Nephron progenitor cell (in vitro differentiated cells): Measurements from ENCODE around the gene AGAP1.
"Not testable (repeated sequence)": the region's sequence is repeated elsewhere in the genome, so short reads cannot be mapped to it uniquely, and the experiment has no call there.

Source experiments
- DNase-seq: peaks from one replicate; pipeline ENCODE4 v3.0.0; 2021
- H3K27ac Mint-ChIP-seq: 2 replicates; pipeline ENCODE4 v1.8.0; 2021; ENCODE audit warnings: mild to moderate bottlenecking, moderate library complexity, mixed read lengths
- H3K27me3 Mint-ChIP-seq: 2 replicates; pipeline ENCODE4 v1.8.0; 2021; ENCODE audit warnings: mild to moderate bottlenecking, low read depth, mixed read lengths; ENCODE audit not compliant: poor library complexity
- H3K36me3 Mint-ChIP-seq: 2 replicates; pipeline ENCODE4 v1.8.0; 2021; ENCODE audit warnings: low read depth, mixed read lengths
- H3K4me1 Mint-ChIP-seq: 2 replicates; pipeline ENCODE4 v1.8.0; 2021; ENCODE audit warnings: mixed read lengths
- H3K4me3 Mint-ChIP-seq: 2 replicates; pipeline ENCODE4 v1.8.0; 2021; ENCODE audit warnings: mild to moderate bottlenecking, moderate library complexity, mixed read lengths
- H3K9me3 Mint-ChIP-seq: 2 replicates; pipeline ENCODE4 v1.8.0; 2021; ENCODE audit warnings: mild to moderate bottlenecking, moderate library complexity, mixed read lengths
- TF ChIP-seq, protein P1 (sequence below): fragments of 200-600 bp; sonication (generic); IDR thresholded peaks from 2 replicates; pipeline ENCODE4 v1.5.0; 2021; ENCODE audit warnings: antibody characterized with exemption

The AGAP1 gene

DNA sequence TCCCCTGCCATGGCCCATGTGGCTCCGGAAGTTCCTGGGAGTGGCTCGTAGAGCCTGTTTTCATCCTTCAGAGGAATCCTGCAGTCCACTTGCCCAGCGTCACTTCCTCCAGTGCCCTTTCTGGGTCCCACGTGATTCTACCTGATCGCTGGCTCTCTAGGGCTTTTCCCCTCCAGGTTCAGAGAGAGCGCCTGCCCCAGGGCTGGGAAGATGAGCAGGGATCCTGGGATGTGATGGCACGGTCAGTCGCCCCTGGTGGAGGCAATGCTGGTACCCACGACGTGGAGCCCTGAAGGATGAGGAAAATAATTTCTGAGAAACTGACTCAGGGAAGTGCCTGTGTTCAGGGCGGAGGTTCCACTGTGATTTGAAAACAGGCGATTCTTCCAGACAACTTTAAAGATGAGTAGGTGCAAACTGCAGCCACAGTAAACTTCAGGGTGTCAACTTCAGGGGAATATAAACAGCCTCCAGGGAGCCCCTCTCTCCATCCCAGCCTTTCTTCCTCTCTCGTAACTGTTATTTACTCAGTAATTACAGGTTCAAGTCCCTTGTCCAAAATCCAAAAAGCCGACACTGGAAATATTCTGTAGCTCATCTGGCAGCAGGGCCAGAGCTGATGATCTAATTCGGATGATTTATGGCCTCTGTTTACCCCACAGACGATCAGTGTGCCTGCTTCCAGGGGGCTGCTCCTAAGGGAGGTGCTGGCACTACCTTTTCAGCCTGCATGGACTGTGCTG is 105.9 kb downstream of the AGAP1 start:
- DNase-seq, result no peak
- H3K27me3 Mint-ChIP-seq, result peaks cover 6% of the 10 kb centered on the region
- peak overlapping the region; percentile 61 for H3K27ac Mint-ChIP-seq
- peaks cover 26% of the 10 kb centered on the region for H3K36me3 Mint-ChIP-seq
- TF ChIP-seq, protein P1, sequence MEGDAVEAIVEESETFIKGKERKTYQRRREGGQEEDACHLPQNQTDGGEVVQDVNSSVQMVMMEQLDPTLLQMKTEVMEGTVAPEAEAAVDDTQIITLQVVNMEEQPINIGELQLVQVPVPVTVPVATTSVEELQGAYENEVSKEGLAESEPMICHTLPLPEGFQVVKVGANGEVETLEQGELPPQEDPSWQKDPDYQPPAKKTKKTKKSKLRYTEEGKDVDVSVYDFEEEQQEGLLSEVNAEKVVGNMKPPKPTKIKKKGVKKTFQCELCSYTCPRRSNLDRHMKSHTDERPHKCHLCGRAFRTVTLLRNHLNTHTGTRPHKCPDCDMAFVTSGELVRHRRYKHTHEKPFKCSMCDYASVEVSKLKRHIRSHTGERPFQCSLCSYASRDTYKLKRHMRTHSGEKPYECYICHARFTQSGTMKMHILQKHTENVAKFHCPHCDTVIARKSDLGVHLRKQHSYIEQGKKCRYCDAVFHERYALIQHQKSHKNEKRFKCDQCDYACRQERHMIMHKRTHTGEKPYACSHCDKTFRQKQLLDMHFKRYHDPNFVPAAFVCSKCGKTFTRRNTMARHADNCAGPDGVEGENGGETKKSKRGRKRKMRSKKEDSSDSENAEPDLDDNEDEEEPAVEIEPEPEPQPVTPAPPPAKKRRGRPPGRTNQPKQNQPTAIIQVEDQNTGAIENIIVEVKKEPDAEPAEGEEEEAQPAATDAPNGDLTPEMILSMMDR, result no peak
- peaks cover 25% of the 10 kb centered on the region for H3K9me3 Mint-ChIP-seq
- peaks cover 46% of the 10 kb centered on the region for H3K4me1 Mint-ChIP-seq
- no peak overlapping the region for H3K4me3 Mint-ChIP-seq

DNA sequence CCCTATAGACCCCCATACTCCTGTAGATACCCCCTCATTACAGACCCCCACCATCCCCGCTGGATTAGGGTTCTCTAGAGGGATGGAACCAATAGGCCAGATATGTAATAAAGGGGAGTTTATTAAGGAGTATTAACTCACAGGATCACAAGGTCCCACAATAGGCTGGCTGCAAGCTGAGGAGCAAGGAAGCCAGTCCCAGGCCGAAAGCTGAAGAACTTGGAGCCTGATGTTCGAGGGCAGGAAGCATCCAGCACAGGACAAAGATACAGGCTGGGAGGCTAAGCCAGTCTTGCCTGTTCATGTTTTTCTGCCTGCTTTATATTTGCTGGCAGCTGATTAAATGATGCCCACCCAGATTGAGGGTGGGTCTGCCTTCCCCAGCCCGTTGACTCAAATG is 106.6 kb downstream of the AGAP1 start:
- H3K27ac Mint-ChIP-seq, result no peak overlapping the region
- H3K4me3 Mint-ChIP-seq, result no peak overlapping the region
- peaks cover 49% of the 10 kb centered on the region for H3K4me1 Mint-ChIP-seq
- TF ChIP-seq, protein P1, result no peak
- DNase-seq, result no peak
- peaks cover 25% of the 10 kb centered on the region for H3K9me3 Mint-ChIP-seq
- peaks cover 6% of the 10 kb centered on the region for H3K27me3 Mint-ChIP-seq
- peaks cover 26% of the 10 kb centered on the region for H3K36me3 Mint-ChIP-seq

DNA sequence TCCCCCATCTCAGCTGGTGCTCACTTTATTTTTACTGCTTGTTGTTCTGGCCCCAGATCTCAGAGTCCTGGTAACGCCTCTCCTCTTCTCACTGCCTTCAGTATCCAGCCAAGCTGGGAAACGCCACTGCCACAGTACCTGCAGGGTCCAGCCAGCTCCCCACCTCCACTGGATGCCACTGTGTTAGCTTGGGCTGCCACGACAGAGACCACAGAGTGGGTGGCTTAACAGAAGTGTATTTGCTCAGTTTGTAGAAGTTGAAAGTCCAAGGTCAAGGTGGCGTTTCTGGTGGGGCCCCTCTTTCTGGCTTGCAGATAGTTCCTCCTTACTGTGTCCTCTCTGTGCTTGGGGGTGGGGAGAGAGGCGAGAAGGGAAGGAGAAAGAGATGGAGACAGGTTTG is 107.1 kb downstream of the AGAP1 start:
- Mint-ChIP-seq H3K4me1 (peaks cover 55% of the 10 kb centered on the region), H3K4me3 (no peak overlapping the region), H3K27ac (peak overlapping the region; percentile 43), H3K36me3 (peaks cover 26% of the 10 kb centered on the region), H3K27me3 (peaks cover 6% of the 10 kb centered on the region), H3K9me3 (peaks cover 25% of the 10 kb centered on the region)
- TF ChIP-seq, protein P1, result no peak
- no peak for DNase-seq

DNA sequence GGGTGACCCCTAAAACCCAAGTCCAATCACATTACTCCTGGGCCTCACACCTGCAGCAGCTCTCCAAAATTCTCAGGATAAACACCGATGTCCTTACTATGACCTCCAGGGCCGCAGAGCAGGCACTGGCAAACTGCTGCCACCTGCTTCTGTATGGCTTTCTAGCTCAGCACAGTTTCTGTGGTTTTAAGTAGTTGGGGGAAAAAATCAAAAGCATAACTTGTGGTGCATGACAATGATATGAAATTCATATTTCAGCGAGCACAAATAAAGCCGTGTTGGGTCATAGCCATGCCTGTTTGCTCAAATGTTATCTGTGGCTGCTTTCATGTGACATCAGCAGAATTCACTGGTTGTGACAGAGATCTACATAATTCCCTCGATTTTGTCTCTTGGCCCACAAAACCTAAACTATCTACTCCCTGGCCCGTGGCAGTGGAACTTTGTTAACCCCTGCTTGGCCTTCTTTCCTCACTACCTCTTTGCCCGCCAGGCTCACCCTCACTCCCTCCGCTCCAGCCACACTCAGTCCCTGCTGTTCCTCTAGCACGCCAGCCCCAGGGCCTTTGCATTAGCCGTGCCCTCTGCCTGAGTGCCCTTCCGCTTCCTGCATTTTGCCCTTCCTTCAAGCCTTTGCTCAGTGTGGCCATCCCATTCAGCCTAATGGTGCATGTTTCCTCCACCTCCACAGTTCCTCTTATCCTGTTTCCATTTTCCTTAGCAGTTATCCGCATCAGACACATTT is 108.3 kb downstream of the AGAP1 start:
- Mint-ChIP-seq H3K27me3 (peaks cover 6% of the 10 kb centered on the region), H3K4me3 (no peak overlapping the region), H3K36me3 (peaks cover 26% of the 10 kb centered on the region), H3K27ac (no peak overlapping the region), H3K4me1 (peaks cover 53% of the 10 kb centered on the region), H3K9me3 (peaks cover 25% of the 10 kb centered on the region)
- TF ChIP-seq, protein P1, result no peak
- no peak for DNase-seq

DNA sequence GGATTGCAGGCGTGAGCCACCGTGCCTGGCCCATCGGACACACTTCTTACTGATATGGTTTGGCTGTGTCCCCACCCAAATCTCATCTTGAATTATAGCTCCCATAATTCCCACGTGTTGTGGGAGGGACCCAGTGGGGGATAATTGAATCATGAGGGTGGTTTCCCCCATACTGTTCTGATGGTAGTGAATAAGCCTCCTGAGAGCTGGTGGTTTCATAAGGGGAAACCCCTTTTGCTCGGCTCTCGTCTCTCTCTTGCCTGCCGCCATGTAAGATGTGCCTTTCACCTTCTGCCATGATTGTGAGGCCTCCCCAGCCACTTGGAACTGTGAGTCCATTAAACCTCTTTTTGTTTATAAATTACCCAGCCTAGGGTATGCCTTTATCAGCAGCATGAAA is 109.1 kb downstream of the AGAP1 start:
- Mint-ChIP-seq H3K36me3 (peaks cover 26% of the 10 kb centered on the region), H3K4me1 (peaks cover 47% of the 10 kb centered on the region), H3K9me3 (peaks cover 25% of the 10 kb centered on the region)
- not testable (repeated sequence) for H3K27ac Mint-ChIP-seq, H3K4me3 Mint-ChIP-seq, DNase-seq, H3K27me3 Mint-ChIP-seq

DNA sequence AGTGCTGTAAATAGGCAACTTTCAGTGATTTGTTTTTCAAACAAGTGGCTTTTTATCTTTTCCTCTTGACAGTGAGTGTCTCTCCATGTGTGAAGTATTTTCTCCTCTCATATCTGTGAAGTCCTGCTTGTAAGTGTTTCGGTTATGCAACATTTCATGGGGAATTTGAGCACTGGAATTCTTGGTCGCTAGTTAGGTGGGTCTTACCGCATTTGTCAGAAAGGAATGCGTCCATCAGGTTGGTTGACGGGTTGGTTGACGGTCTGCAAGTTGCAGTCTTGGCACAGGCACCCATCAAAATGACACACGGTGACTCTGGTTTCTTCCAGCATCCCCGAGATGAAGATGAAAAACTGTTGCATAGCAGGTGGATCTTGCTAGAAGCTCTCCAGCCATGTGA is 109.8 kb downstream of the AGAP1 start:
- TF ChIP-seq, protein P1, result no peak
- Mint-ChIP-seq H3K4me1 (peaks cover 42% of the 10 kb centered on the region), H3K36me3 (peaks cover 26% of the 10 kb centered on the region), H3K9me3 (peaks cover 25% of the 10 kb centered on the region), H3K27ac (no peak overlapping the region), H3K4me3 (no peak overlapping the region), H3K27me3 (peaks cover 6% of the 10 kb centered on the region)
- no peak for DNase-seq
